ENCODE results near the gene MYG1. TPM values are rescaled to one million over a fixed set of nuclear protein-coding genes. Genes with fewer than 3 reads are reported as not detected.
"Not testable (repeated sequence)": the region's sequence is repeated elsewhere in the genome, so short reads cannot be mapped to it uniquely, and the experiment has no call there.

MYG1 gene
- total and polyA plus RNA-seq, 8 donors: 25.4 to 76.9 (median 32.0) TPM

GRCh38 chr12:53292426-53292825, 7.1 kb upstream of the MYG1 start:
- peaks cover 6 to 15% (median 6%) of the 10 kb centered on the region in 3 donors for H3K4me1 ChIP-seq
- H3K9me3 ChIP-seq: no peaks in the 10 kb centered on the region
- intact Hi-C loops (cut with DNase I): no loop called here
- no peak overlapping the region for H3K4me3 ChIP-seq
- TF ChIP-seq CTCF (IDR thresholded peaks at IDR 0.05): no peak
- DNase-seq (no peak), FAIRE-seq (no peak), ATAC-seq (no peak)
- H3K36me3 ChIP-seq: no peaks in the 10 kb centered on the region
- no peak overlapping the region for H3K27ac ChIP-seq
- H3K27me3 ChIP-seq: no peaks in the 10 kb centered on the region

- intact Hi-C loops (cut with DNase I): no loop called here
- H3K36me3 ChIP-seq: peaks cover 0 to 6% (median 0%) of the 10 kb centered on the region in 3 donors
- H3K27me3 ChIP-seq: no peaks in the 10 kb centered on the region
- peak within 1 kb of the TSS; percentile 46 to 79 (median 66) for H3K4me3 ChIP-seq
- H3K27ac ChIP-seq: peak within 1 kb of the TSS; percentile 40 to 86 (median 63)
- peak in 1 of 4 donors; percentile 13 for TF ChIP-seq CTCF (IDR thresholded peaks at IDR 0.05)
- H3K9me3 ChIP-seq: no peaks in the 10 kb centered on the region
- peaks cover 6 to 21% (median 11%) of the 10 kb centered on the region in 3 donors for H3K4me1 ChIP-seq
- ATAC-seq: peak; percentile 90 to 93 (median 92)
- WGBS, 2 donors: 1 to 2% methylated on average over 42 of the region's 42 CpGs
- DNase-seq: peak; percentile 85 to 95 (median 88)
- no peak for FAIRE-seq
These were observed 4.2 kb upstream of the MYG1 start, which contains the start of gene PFDN5 for GRCh38 chr12:53295070-53295890. TSS of gene PFDN5 (plus strand) at chr12:53295542. CDS start at chr12:53295568, 26 bp downstream.

DNA sequence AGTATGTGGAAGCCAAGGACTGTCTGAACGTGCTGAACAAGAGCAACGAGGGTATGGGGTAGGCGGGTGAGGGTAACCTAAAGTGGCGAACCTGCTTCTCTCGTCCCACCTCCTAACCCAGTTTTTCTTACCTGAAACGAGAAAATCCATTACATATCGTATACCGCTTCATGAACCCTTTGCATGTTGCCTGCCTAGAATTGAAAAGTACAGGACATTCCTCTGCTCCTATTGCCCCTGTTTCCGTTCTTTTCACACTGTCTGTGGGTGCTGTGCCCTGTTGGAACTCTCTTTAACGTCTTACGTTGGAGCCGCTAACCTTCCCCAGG, 3.6 kb upstream of the MYG1 start:
- intact Hi-C loops (cut with DNase I): no loop called here
- Histone ChIP-seq H3K27me3 (no peaks in the 10 kb centered on the region), H3K36me3 (peaks cover 0 to 6% (median 0%) of the 10 kb centered on the region in 3 donors), H3K4me3 (peak overlapping the region; percentile 46 to 79 (median 66)), H3K9me3 (no peaks in the 10 kb centered on the region), H3K4me1 (peaks cover 6 to 25% (median 11%) of the 10 kb centered on the region in 3 donors), H3K27ac (peak overlapping the region; percentile 40 to 86 (median 63))
- no peak for FAIRE-seq
- no peak for ATAC-seq
- no peak for DNase-seq
- 1% methylated on average over 12 of the region's 12 CpGs for WGBS, 2 donors
- no peak for TF ChIP-seq CTCF (IDR thresholded peaks at IDR 0.05)

DNA sequence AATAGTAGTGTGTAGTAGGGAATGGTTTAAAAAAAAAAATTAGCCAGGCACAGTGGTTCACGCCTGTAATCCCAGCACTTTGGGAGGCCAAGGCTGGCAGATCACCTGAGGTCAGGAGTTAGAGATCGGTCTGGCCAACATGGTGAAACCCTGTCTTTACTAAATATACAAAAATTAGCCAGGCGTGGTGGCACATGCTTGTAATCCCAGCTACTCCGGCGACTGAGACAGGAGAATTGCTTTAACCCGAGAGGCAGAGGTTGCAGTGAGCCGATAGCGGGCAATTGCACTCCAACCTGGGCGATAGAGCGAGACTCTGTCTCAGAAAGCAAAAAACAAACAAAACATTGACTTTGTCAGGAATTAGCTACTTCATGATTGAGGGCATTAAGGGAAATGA, 2.4 kb upstream of the MYG1 start:
- DNase-seq; FAIRE-seq; H3K9me3 ChIP-seq; H3K27me3 ChIP-seq; H3K27ac ChIP-seq; intact Hi-C loops (cut with DNase I); H3K4me3 ChIP-seq; ATAC-seq; H3K36me3 ChIP-seq: not testable (repeated sequence)
- peaks cover 11 to 29% (median 11%) of the 10 kb centered on the region in 3 donors for H3K4me1 ChIP-seq
- 89 to 94% methylated on average over 10 of the region's 10 CpGs for WGBS, 2 donors

DNA sequence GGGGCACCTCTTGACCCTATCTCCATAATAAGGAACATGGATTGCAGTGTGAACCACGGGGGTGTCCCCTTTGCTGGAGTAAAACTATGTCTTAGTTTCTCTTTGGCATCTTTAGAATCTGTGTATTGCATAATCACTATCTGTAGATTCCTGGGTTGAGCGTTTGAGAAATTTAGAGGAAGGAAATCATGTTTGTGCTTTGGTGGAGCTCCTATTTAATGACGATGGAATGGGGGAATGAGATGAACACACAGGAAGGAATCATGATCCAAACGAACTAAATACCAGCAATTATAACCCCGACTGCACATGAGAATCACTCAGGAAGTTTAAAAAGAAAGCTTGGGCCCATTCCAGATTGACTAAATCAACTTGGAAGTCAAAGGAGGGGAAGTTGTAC, 1.3 kb upstream of the MYG1 start:
- Histone ChIP-seq H3K4me3 (no peak overlapping the region), H3K4me1 (peaks cover 11 to 35% (median 11%) of the 10 kb centered on the region in 3 donors), H3K36me3 (peaks cover 0 to 8% (median 0%) of the 10 kb centered on the region in 3 donors), H3K27ac (peak overlapping the region in 2 of 4 donors; percentile 21 to 73), H3K27me3 (no peaks in the 10 kb centered on the region), H3K9me3 (no peaks in the 10 kb centered on the region)
- no peak for TF ChIP-seq CTCF (IDR thresholded peaks at IDR 0.05)
- WGBS, 2 donors: 61 to 65% methylated on average over 5 of the region's 5 CpGs
- no peak for DNase-seq
- ATAC-seq: no peak
- no peak for FAIRE-seq
- intact Hi-C loops (cut with DNase I): no loop called here
